Breast epithelium (tissue), 4 donors: ENCODE results near the gene ALKAL2. TPM values are rescaled to one million over a fixed set of nuclear protein-coding genes. Genes with fewer than 3 reads are reported as not detected.
A peak's percentile ranks its signal among the peaks of the same experiment; 100 is the strongest.

Source experiments
- DNase-seq, 2 donors: peaks; one replicate each; pipeline ENCODE4 v3.0.0-alpha.2; 2019; ENCODE audit warnings: low spot score in 2 of 2
- H3K27ac ChIP-seq, 2 donors: fragments of 200-600 bp; sonication (generic) in 1 of 2; one replicate each; pipeline ENCODE4 v1.5.1; 2016 to 2019; ENCODE audit warnings: mild to moderate bottlenecking in 1 of 2
- H3K27me3 ChIP-seq, 2 donors: fragments of 200-600 bp; sonication (generic) in 1 of 2; one replicate each; pipeline versions ENCODE4 v1.5.1 to v1.6.0; 2017 to 2019; ENCODE audit warnings: control low read depth in 1 of 2, mild to moderate bottlenecking in 1 of 2
- H3K36me3 ChIP-seq: fragments of 200-600 bp; one replicate; pipeline ENCODE4 v1.5.1; 2019
- H3K4me1 ChIP-seq, 2 donors: fragments of 200-600 bp; sonication (generic); one replicate each; pipeline ENCODE4 v1.5.1; 2016 to 2019; ENCODE audit warnings: control low read depth in 1 of 2
- H3K4me3 ChIP-seq, 3 donors: fragments of 200-600 bp; sonication (generic); 1 replicate in 2 of 3; 2 replicates in 1 of 3; pipeline ENCODE4 v1.5.1; 2016 to 2019; ENCODE audit warnings: mild to moderate bottlenecking in 3 of 3, moderate library complexity in 2 of 3
- H3K9me3 ChIP-seq, 2 donors: fragments of 200-600 bp; sonication (generic) in 1 of 2; one replicate each; pipeline ENCODE4 v1.5.1; 2016 to 2019; ENCODE audit warnings: control low read depth in 1 of 2
- CTCF ChIP-seq, 3 donors: fragments of 450-650 bp; IDR thresholded peaks; one replicate each; pipeline ENCODE4 v1.5.1; 2016 to 2017; ENCODE audit warnings: antibody characterized with exemption in 3 of 3, mild to moderate bottlenecking in 3 of 3, moderate library complexity in 3 of 3
- POLR2A ChIP-seq: fragments of 450-650 bp; IDR thresholded peaks from one replicate; pipeline ENCODE4 v1.6.1; 2016; ENCODE audit warnings: antibody characterized with exemption, mild to moderate bottlenecking, moderate library complexity
- POLR2AphosphoS5 ChIP-seq, 3 donors: sonication (generic); formaldehyde crosslinking; IDR thresholded peaks; one replicate each; pipeline ENCODE4 v1.6.1; 2017; ENCODE audit warnings: antibody characterized with exemption in 3 of 3
- intact Hi-C: fragments of 100-400 bp; cut with DNase I; formaldehyde crosslinking; loops from one replicate; pipeline ENCODE4 v1.15.1; 2023; ENCODE audit warnings: low total_unique reads
- total RNA-seq, 3 donors: library from RNA; depleted of rRNA; stranded (reverse); fragments of >200 nt; gene quantifications; one replicate each; pipeline ENCODE4 v1.1.0, GENCODE V29; 2016

ALKAL2 gene
- total RNA-seq, 3 donors from 2014 or later = 10.1 to 26.4 (median 16.1) TPM

- Histone ChIP-seq H3K9me3 (no peaks in the 10 kb centered on the region), H3K36me3 (peaks cover 3% of the 10 kb centered on the region), H3K4me3 (no peak overlapping the region), H3K27ac (no peak overlapping the region), H3K4me1 (no peaks in the 10 kb centered on the region), H3K27me3 (no peaks in the 10 kb centered on the region)
- intact Hi-C loops = no loop called here
- DNase-seq = no peak
- TF ChIP-seq CTCF (IDR thresholded peaks at IDR 0.05) (no peak), POLR2A (no peak), POLR2AphosphoS5 (IDR thresholded peaks at IDR 0.05) (no peak)
Measured at GRCh38 chr2:248724-249123, 39.2 kb downstream of the ALKAL2 start.

GRCh38 chr2:246489-247144, 41.3 kb downstream of the ALKAL2 start:
- no peak for DNase-seq
- H3K27me3 ChIP-seq = no peaks in the 10 kb centered on the region
- H3K4me1 ChIP-seq = no peaks in the 10 kb centered on the region
- H3K36me3 ChIP-seq = peaks cover 3% of the 10 kb centered on the region
- TF ChIP-seq CTCF (IDR thresholded peaks at IDR 0.05) = peak in 2 of 3 donors; percentile 31 to 34
- no peak for TF ChIP-seq POLR2AphosphoS5 (IDR thresholded peaks at IDR 0.05)
- intact Hi-C loops = no loop called here
- H3K4me3 ChIP-seq = no peak overlapping the region
- no peaks in the 10 kb centered on the region for H3K9me3 ChIP-seq
- H3K27ac ChIP-seq = no peak overlapping the region

GRCh38 chr2:244547-244946, 43.3 kb downstream of the ALKAL2 start:
- Histone ChIP-seq H3K27ac (no peak overlapping the region), H3K27me3 (no peaks in the 10 kb centered on the region), H3K4me3 (no peak overlapping the region), H3K9me3 (no peaks in the 10 kb centered on the region), H3K36me3 (peaks cover 3% of the 10 kb centered on the region), H3K4me1 (no peaks in the 10 kb centered on the region)
- intact Hi-C loops = no loop called here
- DNase-seq = no peak
- TF ChIP-seq POLR2AphosphoS5 (IDR thresholded peaks at IDR 0.05) (no peak), POLR2A (no peak), CTCF (IDR thresholded peaks at IDR 0.05) (no peak)

GRCh38 chr2:238869-239268, 49.0 kb downstream of the ALKAL2 start:
- H3K4me3 ChIP-seq = no peak overlapping the region
- H3K27ac ChIP-seq = no peak overlapping the region
- intact Hi-C loops = no loop called here
- no peak for TF ChIP-seq POLR2A
- TF ChIP-seq POLR2AphosphoS5 (IDR thresholded peaks at IDR 0.05) = no peak
- TF ChIP-seq CTCF (IDR thresholded peaks at IDR 0.05) = no peak
- H3K9me3 ChIP-seq = no peaks in the 10 kb centered on the region
- no peaks in the 10 kb centered on the region for H3K27me3 ChIP-seq
- H3K36me3 ChIP-seq = no peaks in the 10 kb centered on the region
- DNase-seq = no peak
- no peaks in the 10 kb centered on the region for H3K4me1 ChIP-seq

GRCh38 chr2:238431-238830, 49.5 kb downstream of the ALKAL2 start:
- no peaks in the 10 kb centered on the region for H3K36me3 ChIP-seq
- DNase-seq = no peak
- no peak for TF ChIP-seq POLR2AphosphoS5 (IDR thresholded peaks at IDR 0.05)
- no peak for TF ChIP-seq POLR2A
- TF ChIP-seq CTCF (IDR thresholded peaks at IDR 0.05) = no peak
- H3K4me1 ChIP-seq = no peaks in the 10 kb centered on the region
- intact Hi-C loops = no loop called here
- H3K4me3 ChIP-seq = no peak overlapping the region
- H3K27me3 ChIP-seq = no peaks in the 10 kb centered on the region
- no peaks in the 10 kb centered on the region for H3K9me3 ChIP-seq
- H3K27ac ChIP-seq = no peak overlapping the region
